ENCODE measurements around the gene RPS15.
"Not testable (repeated sequence)": the region's sequence is repeated elsewhere in the genome, so short reads cannot be mapped to it uniquely, and the experiment has no call there.

RPS15 gene

GRCh38 chr19:1437609-1438008 lies 587 bp upstream of the RPS15 start:
- no peak for DNase-seq

GRCh38 chr19:1438933-1439354 lies 748 bp downstream of the RPS15 start:
- no peak for DNase-seq

- DNase-seq: not testable (repeated sequence)
These were observed 1.6 kb downstream of the RPS15 start for GRCh38 chr19:1439525-1440417.

GRCh38 chr19:1440418-1440801 lies 2.2 kb downstream of the RPS15 start:
- DNase-seq: no peak

GRCh38 chr19:1441022-1441426 lies 2.8 kb downstream of the RPS15 start:
- no peak for DNase-seq

- DNase-seq: no peak
These were observed 3.7 kb downstream of the RPS15 start for GRCh38 chr19:1441677-1442438.

- DNase-seq: peak; percentile 35 to 85
These were observed 7.2 kb downstream of the RPS15 start for GRCh38 chr19:1445185-1445931.

- DNase-seq: no peak
These were observed 7.9 kb downstream of the RPS15 start for GRCh38 chr19:1445932-1446712.

GRCh38 chr19:1446713-1447481 lies 8.7 kb downstream of the RPS15 start:
- DNase-seq: no peak

- no peak for DNase-seq
These were observed 9.3 kb downstream of the RPS15 start for GRCh38 chr19:1447504-1447903.

GRCh38 chr19:1447944-1448343 lies 9.7 kb downstream of the RPS15 start:
- DNase-seq: no peak

- no peak for DNase-seq
These were observed 11.6 kb downstream of the RPS15 start, which contains the start of gene APC2 for GRCh38 chr19:1449467-1450442. Gene APC2, plus strand, starts transcription at chr19:1450121. Its CDS starts 2,881 bp downstream, at chr19:1453002.

GRCh38 chr19:1450735-1451731 lies 12.8 kb downstream of the RPS15 start:
- DNase-seq: no peak

- DNase-seq: no peak
These were observed 14.0 kb downstream of the RPS15 start for GRCh38 chr19:1451916-1452801.

- DNase-seq: no peak
These were observed 14.8 kb downstream of the RPS15 start for GRCh38 chr19:1452802-1453524.

GRCh38 chr19:1453525-1454364 lies 15.5 kb downstream of the RPS15 start:
- DNase-seq: peak; percentile 26 to 52

Measured in inflammatory macrophage treated with lipopolysaccharide for 1 hour (primary cell).